Pancreas (tissue), 10 donors: Measurements from ENCODE around the gene CCL22. TPM values are rescaled to one million over a fixed set of nuclear protein-coding genes. Genes with fewer than 3 reads are reported as not detected.

Source experiments
- ATAC-seq, 4 donors: fragments of 200-7000 bp; cut with Tn5 transposase; one replicate each; pipeline versions ENCODE4 v1.8.0 to v1.9.1; 2020; ENCODE audit warnings: mild to moderate bottlenecking in 4 of 4, moderate library complexity in 4 of 4
- DNase-seq, 6 donors: peaks; one replicate each; pipeline ENCODE4 v3.0.0-alpha.2; 2020
- FAIRE-seq: peaks from 2 replicates; lab custom pipeline; 2012; peaks lifted over from hg19 to GRCh38; lab: Jason Lieb, UNC
- H3K27ac ChIP-seq, 4 donors: fragments of 200-600 bp; sonication (generic); 1 replicate in 3 of 4; 2 replicates in 1 of 4; pipeline versions ENCODE4 v1.5.0 to v1.8.0; 2020
- H3K27me3 ChIP-seq, 4 donors: fragments of 200-600 bp; one replicate each; pipeline ENCODE4 v1.8.0; 2021
- H3K36me3 ChIP-seq, 3 donors: fragments of 200-600 bp; sonication (generic) in 1 of 3; one replicate each; pipeline versions ENCODE4 v1.5.0 to v1.8.0; 2020 to 2021
- H3K4me1 ChIP-seq, 3 donors: fragments of 200-600 bp; one replicate each; pipeline ENCODE4 v1.8.0; 2021
- H3K4me3 ChIP-seq, 4 donors: fragments of 200-600 bp; sonication (generic) in 2 of 4; one replicate each; pipeline versions ENCODE4 v1.5.0 to v1.8.0; 2020 to 2021
- H3K9me3 ChIP-seq, 4 donors: fragments of 200-600 bp; one replicate each; pipeline ENCODE4 v1.8.0; 2021
- CTCF ChIP-seq, 4 donors: fragments of 200-600 bp; sonication (generic) in 3 of 4; IDR thresholded peaks; one replicate each; pipeline versions ENCODE4 v1.5.0 to v1.8.0; 2021; ENCODE audit warnings: antibody characterized with exemption in 4 of 4
- WGBS, 2 donors: extraction: QIAGEN DNeasy Blood & Tissue Kit; methylation state at CpG; one replicate each; pipeline ENCODE4 v1.1.7; 2013; 5-methylcytosine and 5-hydroxymethylcytosine counted together
- intact Hi-C, 3 donors: fragments of 100-400 bp; cut with DNase I; formaldehyde crosslinking; loops; one replicate each; pipeline versions ENCODE4 v1.11.1 to v1.14.2; 2022
- polyA plus RNA-seq, 2 donors: library from polyadenylated mRNA; stranded (reverse); fragments of 200-250 nt; gene quantifications; one replicate each; pipeline ENCODE4 v1.2.3, GENCODE V29; 2013
- total RNA-seq, 6 donors: library from RNA; stranded (reverse); fragmentation: NEBNext Ultra II Directional in 4 of 6; extraction: Animal tissue kit (Norgen Biotek cat#: 25700) in 4 of 6; gene quantifications; one replicate each; pipeline versions ENCODE4 v1.2.1 to v1.2.4, GENCODE V29; 2021 to 2023
- donor health status: healthy with polysubstance abuse.
- donor health status: DM: no; HTN: no; CAD: no; lungs with moderate emphysema.
- donor health status: DM: no; HTN: no; CAD: no.
- donor health status: control.
- donor health status: control.
- donor health status: Bipolar disorder and iron deficiency.
- donor health status: DM: yes; HTN: yes; CAD: no.
- donor health status: DM: no; HTN: no; CAD: no.
- donor health status: DM: no; HTN: no; CAD: no.
- donor health status: DM: yes; HTN: yes; CAD: no.

CCL22 gene
- total and polyA plus RNA-seq, 8 donors = 0.05 to 0.85 (median 0.12) TPM; not detected in 4

- H3K4me1 ChIP-seq = no peaks in the 10 kb centered on the region
- no peaks in the 10 kb centered on the region for H3K27me3 ChIP-seq
- DNase-seq (no peak), ATAC-seq (no peak), FAIRE-seq (no peak)
- H3K4me3 ChIP-seq = no peak within 1 kb of the TSS
- H3K9me3 ChIP-seq = no peaks in the 10 kb centered on the region
- intact Hi-C loops = no loop called here
- WGBS, 2 donors = 68 to 75% methylated on average over 17 of the region's 17 CpGs
- TF ChIP-seq CTCF (IDR thresholded peaks at IDR 0.05) = no peak
- H3K36me3 ChIP-seq = no peaks in the 10 kb centered on the region
- H3K27ac ChIP-seq = no peak within 1 kb of the TSS
Observed at GRCh38 chr16:57403965-57404817, 45.6 kb downstream of the CCL22 start, which contains the start of gene CCL17. CCL17 (plus strand) TSS chr16:57404767; CDS start chr16:57413933, 9,166 bp downstream.

GRCh38 chr16:57405097-57405496 lies 46.5 kb downstream of the CCL22 start:
- WGBS, 2 donors = 71 to 85% methylated on average over 3 of the region's 3 CpGs
- intact Hi-C loops = no loop called here
- FAIRE-seq (no peak), ATAC-seq (no peak), DNase-seq (no peak)
- Histone ChIP-seq H3K4me3 (no peak overlapping the region), H3K36me3 (no peaks in the 10 kb centered on the region), H3K27me3 (no peaks in the 10 kb centered on the region), H3K4me1 (no peaks in the 10 kb centered on the region), H3K9me3 (no peaks in the 10 kb centered on the region), H3K27ac (no peak overlapping the region)
- no peak for TF ChIP-seq CTCF (IDR thresholded peaks at IDR 0.05)

- TF ChIP-seq CTCF (IDR thresholded peaks at IDR 0.05) = no peak
- no peak for FAIRE-seq
- intact Hi-C loops = no loop called here
- Histone ChIP-seq H3K4me1 (no peaks in the 10 kb centered on the region), H3K4me3 (no peak overlapping the region), H3K27ac (no peak overlapping the region), H3K36me3 (no peaks in the 10 kb centered on the region), H3K9me3 (no peaks in the 10 kb centered on the region), H3K27me3 (no peaks in the 10 kb centered on the region)
- 62 to 79% methylated on average over 2 of the region's 2 CpGs for WGBS, 2 donors
- ATAC-seq = peak in 1 of 4 donors; percentile 46
- no peak for DNase-seq
Observed at GRCh38 chr16:57406881-57407280, 48.3 kb downstream of the CCL22 start.

GRCh38 chr16:57407521-57408353 lies 49.2 kb downstream of the CCL22 start:
- ATAC-seq (no peak), FAIRE-seq (no peak), DNase-seq (no peak)
- no peaks in the 10 kb centered on the region for H3K4me1 ChIP-seq
- no peaks in the 10 kb centered on the region for H3K36me3 ChIP-seq
- no peak overlapping the region for H3K4me3 ChIP-seq
- TF ChIP-seq CTCF (IDR thresholded peaks at IDR 0.05) = no peak
- intact Hi-C loops = no loop called here
- no peak overlapping the region for H3K27ac ChIP-seq
- no peaks in the 10 kb centered on the region for H3K27me3 ChIP-seq
- H3K9me3 ChIP-seq = no peaks in the 10 kb centered on the region
- WGBS, 2 donors = 67 to 78% methylated on average over 5 of the region's 5 CpGs
